ENCODE measurements around the gene CYP1A2. TPM values are rescaled to one million over a fixed set of nuclear protein-coding genes. Genes with fewer than 3 reads are reported as not detected.

CYP1A2 gene
- total RNA-seq, 1 donor from 2014 or later = not detected

- intact Hi-C loops (cut with micrococcal nuclease) = no loop called here
Measured at GRCh38 chr15:74801311-74801997, 52.8 kb downstream of the CYP1A2 start.

- intact Hi-C loops (cut with micrococcal nuclease) = no loop called here
Measured at GRCh38 chr15:74802290-74802689, 53.6 kb downstream of the CYP1A2 start.

GRCh38 chr15:74802862-74803447 lies 54.3 kb downstream of the CYP1A2 start:
- intact Hi-C loops (cut with micrococcal nuclease) = no loop called here

GRCh38 chr15:74804935-74805334 lies 56.3 kb downstream of the CYP1A2 start:
- intact Hi-C loops (cut with micrococcal nuclease) = no loop called here

Other genes with a start within 250 kb of the CYP1A2 start
- 32.7 and 35.7 TPM in 2 replicates for gene ARID3B, start 207.6 kb upstream of the CYP1A2 start, total RNA-seq
- gene CLK3, start 133.0 kb upstream of the CYP1A2 start, total RNA-seq = 102 and 104 TPM in 2 replicates
- gene EDC3, start 52.8 kb upstream of the CYP1A2 start, total RNA-seq = 43.4 and 47.9 TPM in 2 replicates
- 1.0 TPM in 2 replicates for gene CYP1A1, start 23.3 kb upstream of the CYP1A2 start, total RNA-seq
- gene CSK, start 33.2 kb downstream of the CYP1A2 start, total RNA-seq = 407 and 408 TPM in 2 replicates
- gene LMAN1L, start 64.0 kb downstream of the CYP1A2 start, total RNA-seq = 0.64 and 0.93 TPM in 2 replicates
- 0.25 TPM in 2 replicates for gene CPLX3, start 77.8 kb downstream of the CYP1A2 start, total RNA-seq
- 55.4 and 59.6 TPM in 2 replicates for gene ULK3, start 94.3 kb downstream of the CYP1A2 start, total RNA-seq
- gene SCAMP2, start 124.5 kb downstream of the CYP1A2 start, total RNA-seq = 132 and 135 TPM in 2 replicates
- 67.2 and 69.0 TPM in 2 replicates for gene MPI, start 141.2 kb downstream of the CYP1A2 start, total RNA-seq
- 85.8 and 86.5 TPM in 2 replicates for gene FAM219B, start 158.0 kb downstream of the CYP1A2 start, total RNA-seq
- 281 and 287 TPM in 2 replicates for gene COX5A, start 189.2 kb downstream of the CYP1A2 start, total RNA-seq
- 9.6 and 10.3 TPM in 2 replicates for gene RPP25, start 207.9 kb downstream of the CYP1A2 start, total RNA-seq
- 0.80 and 0.86 TPM in 2 replicates for gene SCAMP5, start 246.7 kb downstream of the CYP1A2 start, total RNA-seq

All from T-helper 2 cell treated with Interferon-gamma antibody and Interleukin-4, amounts not matched to agents 100 ng/mL and 5 ng/mL, for 36 hours (primary cell).